SKM-1 treated with dmso at 0.1 percent for 144 hours (cell line): ENCODE results near the gene GALNT18.

Experiments used
- DNase-seq: peaks from one replicate; lab custom pipeline; 2025; ENCODE audit not compliant: unreplicated experiment; lab: John Stamatoyannopoulos, UW

The GALNT18 gene

DNA sequence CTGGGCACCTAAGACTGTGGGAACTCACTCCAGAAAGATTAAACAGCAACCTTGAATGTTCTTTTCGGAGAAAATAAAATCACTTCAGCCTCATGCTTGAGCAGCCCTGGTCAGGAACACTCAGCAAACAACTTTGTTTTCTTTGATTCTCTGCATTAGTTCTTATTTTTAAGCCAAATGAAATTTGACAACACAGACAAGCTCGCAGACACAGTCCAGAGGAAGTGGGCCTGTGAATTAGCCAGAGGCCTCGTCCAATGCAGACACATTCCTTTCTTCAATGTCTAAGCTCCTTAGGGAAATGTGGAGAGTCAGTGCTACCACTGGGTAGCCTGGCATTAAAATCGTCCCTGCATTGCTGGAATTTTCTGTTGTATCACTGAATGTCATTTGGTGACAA, 205.9 kb downstream of the GALNT18 start:
- DNase-seq = no peak

DNA sequence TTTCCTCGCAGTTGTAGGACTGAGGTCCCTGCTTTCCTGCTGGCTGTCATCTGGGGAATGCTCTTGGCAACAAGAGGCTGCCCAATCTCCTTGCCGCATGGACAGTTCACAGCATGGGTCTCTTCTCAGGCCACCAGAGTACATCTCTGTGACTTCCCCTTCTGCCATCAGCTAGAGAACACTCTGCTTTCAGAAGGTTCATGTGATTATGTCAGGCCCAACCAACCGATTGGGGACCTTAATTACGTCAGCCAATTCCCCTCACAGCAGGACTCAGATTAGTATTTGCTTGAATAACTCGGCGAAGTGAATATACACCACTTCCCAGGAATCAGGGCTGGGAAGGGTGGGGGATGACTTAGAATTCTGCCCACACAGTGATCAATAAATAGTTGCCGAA, 206.8 kb downstream of the GALNT18 start:
- no peak for DNase-seq

DNA sequence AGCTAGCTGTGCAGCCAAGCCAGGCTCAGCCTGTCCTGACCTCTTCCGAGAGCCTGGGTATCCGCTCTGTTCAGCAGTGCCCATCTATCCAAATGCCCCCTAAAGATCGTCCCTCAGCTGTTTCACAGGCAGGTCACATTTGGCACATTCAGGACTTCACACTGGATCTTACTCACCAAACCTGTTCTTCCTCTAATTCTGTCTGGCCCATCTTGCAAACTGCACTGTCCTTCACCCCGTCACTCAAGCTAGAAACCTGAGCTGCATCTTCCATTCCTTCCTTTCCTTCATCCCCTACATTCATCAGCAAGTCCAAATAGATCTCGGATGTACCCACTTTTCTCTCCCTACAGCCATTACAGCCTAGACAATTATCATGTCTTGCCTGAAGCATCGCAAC, 208.0 kb downstream of the GALNT18 start:
- DNase-seq = no peak

DNA sequence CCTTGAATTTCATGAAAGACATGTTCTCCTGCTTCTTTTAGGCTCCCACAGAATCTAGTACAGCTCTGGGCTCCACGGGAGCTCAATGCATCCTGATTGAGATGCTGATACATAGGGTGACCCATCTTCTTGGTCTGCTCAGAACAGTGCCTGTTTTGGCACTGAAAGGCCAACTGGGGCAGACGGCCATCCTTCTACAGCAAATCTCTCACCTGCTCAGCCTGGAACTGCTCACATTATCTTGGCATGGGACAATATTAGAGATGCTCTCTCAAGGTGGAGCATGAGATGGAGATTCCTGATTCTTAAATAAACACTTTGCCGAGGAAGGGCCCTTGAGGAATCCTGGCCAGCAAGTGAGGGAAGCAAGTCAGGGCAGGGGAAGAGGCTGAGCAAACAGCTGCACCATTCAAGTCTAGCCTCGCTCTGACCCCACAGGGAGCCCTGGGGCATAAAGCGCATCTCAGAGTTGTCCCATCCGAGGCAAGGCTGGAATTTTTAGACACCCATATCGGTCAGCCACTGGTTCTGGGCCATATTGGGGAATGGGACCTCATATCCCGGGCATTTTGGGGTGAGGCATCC, 210.3 kb downstream of the GALNT18 start:
- DNase-seq = no peak

DNA sequence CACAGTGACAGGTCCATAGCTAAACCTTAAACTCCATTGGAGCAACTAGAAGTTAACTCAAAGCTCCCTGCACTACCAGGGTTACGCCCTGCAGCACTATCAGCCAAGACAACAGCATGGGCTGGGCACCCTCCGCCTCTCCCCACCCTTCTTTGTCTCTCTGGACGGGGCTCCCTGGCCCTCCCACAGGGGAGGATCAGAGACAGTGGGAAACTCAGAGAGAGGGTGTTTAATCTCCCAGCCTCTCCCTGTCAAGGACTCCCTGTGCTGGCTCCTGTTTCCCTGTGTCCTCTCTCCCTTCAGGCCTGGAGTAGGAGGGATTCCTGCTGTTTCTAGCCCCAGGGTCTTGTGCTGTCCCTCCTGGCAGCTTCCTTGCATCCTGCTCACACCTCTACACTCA, 211.9 kb downstream of the GALNT18 start:
- DNase-seq = no peak

DNA sequence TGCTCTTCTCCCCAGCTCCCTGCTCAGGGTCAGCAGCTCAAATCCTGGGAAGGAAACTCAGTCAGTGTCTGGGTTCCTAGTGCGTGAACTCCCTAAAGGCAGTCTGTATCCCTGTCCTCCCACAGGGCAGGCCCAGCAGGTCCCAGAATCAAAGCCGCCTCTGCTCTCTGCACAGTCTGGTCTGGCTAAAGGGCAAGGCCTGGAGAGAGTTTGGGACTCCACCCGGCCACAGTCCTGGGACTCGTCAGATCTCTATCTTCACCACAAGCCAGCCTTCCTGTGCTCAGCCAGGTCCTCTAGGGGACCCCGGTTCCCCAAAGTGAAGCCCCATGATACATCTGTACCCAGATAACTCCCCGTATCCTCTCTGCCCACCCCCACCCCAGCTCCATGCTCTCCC, 212.6 kb downstream of the GALNT18 start:
- no peak for DNase-seq

DNA sequence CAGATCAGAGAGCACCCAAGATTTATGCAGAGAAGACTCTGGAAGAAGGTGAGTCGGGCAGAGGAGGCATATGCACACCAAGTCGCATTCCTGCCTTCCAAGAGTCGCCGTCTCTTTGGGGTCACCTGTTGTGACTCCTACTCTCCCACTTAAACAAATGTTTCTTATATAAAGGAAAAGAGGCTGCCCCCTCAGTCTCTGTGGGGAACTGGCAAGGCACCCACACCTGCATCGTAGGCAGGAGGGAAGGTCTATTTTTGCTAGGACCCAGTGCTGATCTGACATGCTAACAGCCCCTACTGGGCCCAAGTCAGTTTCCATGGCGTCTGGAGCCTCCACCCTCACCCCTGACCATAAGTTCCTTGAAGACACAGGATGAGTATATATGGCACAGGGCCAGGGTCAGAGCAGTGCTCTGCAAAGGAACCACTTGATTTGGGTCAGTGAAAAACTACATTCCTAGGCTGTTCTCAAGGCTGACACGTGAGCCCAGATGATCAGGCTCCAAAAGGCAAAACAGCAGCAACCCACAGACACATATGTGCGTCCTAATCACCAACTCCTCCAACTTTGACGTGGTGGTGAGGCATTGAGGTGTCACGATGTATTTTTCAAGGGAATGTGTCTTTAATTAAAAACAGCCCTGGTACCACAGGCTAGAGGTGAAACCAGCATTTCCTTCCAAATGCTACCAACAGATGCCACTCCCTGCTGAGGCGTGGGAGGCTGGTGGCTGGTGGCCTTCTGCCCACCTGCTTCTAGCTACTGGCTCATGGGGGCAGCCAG, 213.2 kb downstream of the GALNT18 start:
- no peak for DNase-seq

DNA sequence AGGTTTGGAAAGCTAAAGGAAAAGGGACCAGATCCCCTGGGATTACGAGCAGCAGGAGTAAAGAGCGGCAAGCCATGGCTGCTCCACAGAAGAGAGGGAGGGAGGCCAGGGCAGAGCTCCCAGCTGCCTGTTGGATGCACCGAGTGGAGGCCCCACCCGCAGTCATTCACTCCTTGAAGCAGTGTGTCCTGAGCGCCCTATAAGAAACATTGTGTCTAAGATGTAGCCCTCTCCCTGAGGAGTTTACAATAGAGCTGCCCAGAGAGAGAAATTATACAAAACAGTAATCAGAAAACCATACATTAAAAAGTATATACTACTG, 214.1 kb downstream of the GALNT18 start:
- no peak for DNase-seq

DNA sequence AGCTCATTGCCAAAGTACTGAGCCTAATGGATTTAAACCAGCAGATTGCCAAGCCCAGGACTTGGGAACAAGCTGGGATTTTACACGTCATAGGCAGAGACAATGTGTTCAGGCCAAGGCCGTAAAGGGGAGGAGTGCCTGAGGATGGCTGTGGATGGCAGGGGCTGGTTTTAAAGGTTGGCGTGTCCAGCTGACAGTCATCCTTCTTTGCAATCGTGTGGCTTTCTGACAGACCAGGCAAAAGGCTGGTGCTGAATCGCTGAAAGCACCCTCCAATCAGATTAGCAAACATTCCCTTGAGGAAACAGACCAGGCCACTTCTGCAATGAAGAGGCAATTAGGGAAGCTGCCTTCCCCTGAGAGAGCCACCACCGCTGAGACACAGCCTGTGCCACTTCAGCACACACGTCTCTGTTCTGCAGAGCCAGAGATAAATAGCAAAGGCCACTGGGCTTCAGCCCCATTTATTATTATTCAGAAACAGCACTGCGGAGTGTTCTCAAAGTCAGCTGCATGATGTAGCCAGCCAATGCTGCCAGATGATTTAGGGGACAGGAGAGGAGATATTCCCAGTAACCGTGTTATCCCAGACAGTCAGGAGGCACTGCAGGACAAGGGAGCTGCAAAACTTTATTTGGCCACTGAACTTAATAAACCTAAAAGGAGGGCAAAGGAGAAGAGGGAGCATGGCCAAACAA, 214.6 kb downstream of the GALNT18 start:
- DNase-seq = peak; percentile 85

DNA sequence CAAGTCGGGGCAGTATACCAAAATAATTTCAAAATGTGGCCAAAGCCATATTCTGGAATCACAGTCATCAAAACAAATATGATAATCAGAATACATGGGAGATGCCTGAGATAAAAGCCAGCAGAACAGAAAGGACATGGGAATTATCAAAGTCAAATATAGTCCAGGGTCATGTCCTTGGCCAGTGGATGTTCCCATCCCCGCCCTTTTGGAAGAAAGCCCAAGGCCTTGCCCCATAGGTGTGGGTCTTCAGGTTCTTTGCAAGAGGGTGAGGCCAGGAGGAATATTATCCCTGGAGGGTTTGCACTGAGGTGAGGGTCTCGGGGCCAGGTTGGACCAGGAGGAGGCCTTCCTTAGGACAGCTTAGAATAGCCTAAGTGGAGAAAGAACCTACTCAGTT, 215.2 kb downstream of the GALNT18 start:
- no peak for DNase-seq

DNA sequence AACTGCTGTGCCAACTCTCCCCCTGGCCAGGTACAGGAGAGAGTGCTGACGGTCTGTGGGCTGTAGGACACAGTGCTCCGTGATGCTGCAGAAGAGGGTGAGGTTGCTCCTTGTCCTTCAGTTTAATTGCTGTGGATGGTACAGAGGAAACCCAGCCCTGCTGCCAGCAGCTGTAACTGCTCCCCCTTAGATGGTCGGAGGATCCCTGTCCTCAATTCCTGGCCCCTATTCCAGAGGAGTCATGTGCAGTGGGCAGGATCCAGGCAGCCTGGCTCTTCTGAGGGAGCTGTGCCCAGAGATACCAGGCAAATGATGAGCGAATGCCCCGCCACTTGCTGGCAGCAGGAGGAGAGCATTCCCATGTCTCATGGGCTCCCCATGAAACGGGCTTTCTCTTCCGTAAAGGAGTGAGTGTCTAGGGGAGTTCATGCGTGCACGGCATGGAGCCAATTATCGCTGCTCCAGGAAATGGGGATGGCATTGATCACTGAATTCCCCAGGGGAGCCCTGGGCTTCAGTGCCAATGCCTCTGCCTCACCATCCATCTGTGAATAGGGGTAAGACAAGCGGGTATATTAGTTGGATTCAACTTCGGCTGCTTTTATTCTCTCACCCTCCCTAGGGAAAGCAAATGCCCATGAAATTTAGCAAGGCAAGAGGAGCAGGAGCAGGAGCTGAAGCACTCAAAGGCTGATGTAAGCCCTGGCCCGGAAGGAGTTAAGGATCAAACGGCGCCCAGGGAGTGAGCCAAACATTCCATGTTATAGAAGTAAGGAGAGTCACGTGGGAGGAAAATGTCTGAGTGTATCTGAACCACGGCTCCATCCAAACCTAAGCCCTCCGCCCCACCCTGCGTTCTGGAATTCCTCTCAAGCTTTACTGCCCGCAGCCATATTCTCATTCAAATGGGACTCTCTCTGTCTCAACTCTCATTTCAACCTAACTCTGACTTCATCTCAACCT, 217.8 kb downstream of the GALNT18 start:
- DNase-seq = no peak

DNA sequence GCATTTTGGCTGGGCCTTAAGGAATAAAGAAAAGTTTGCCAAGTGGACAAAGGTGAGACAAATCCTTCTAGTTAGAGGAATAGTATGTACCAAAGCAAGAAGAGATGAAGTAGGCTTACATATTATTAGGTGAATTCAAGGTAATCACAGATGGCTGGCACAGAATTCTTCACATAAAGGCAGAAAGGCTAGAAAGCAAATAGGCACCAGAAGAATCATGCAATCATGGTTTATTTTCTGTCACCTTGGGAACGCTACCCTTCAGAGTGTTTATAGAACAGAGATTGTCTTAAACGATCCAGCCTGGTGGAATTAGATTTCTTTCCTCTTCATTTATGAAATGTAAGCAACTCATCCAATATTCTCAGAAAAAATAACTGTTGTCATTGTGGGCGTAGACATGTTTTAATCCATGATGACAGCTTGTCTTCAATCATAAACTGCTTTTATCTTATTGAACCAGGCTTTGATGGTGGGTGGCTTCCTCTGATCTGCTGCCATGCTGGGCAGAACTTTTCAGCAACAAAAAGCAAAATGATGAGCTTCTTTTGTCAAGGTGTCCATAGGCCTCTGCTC, 219.8 kb downstream of the GALNT18 start:
- no peak for DNase-seq

DNA sequence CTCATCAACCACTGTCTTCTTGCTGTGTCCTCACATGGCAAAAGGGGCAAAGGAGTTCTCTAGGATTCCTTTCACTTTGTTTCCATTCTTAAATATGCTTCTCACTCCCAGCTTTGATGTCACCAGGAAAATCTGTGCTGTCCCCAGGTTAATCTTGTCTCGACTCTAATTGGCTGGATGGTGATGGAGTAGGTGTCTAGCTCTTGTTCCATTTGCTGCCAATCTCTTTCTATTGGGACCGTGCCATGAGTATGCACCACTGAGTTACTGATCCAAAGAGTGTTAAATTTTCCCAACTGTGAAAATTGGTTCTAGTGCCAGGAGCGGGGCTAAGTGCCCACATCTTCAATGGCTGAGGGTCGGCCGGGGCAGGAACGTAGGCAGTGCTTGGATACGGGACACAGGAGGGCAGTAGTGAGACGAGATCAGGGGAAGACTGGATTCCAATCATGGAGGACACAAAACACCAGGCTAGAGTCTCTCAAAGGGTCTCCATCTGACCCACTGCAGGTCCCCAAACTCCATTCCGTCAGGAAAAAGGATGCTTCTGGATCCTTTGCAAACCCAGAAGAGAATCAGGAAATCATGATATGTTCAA, 221.1 kb downstream of the GALNT18 start:
- peak; percentile 10 for DNase-seq

DNA sequence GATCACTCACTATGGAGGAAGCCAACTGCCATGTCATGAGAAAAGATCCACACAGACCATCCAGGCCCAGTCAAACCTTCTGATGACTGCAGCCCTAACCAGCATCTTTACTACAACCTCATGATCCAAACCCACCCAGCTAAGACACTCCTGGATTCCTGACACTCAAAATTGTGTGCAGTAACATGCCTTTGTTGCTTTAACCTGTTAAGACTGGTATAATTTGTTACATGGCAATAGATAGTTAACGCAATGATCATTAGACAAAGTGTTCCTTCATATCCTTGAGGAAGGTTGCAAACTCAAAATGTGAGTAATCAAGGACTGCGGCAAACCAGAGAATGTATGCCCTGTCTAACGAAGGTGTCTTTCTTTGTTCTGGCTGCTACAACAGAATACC, 221.7 kb downstream of the GALNT18 start:
- no peak for DNase-seq

DNA sequence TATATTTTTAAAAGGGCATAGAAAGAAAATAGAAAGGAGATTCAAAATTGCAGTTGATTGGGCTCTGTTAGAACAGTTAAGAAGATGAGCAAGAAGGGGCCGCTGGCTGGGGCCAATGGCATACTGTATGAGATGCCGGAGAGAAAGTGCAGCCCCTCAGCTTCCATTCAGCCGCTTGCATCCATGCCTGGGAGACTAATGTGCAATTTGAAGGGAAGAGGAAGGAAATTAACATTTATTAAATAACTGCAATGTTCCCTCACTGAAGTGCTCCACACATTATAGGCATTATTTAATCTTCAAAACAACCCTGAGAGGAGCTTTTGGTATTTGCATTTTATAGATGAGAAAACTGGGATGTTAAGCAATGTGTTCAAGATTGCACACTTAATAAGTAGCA, 224.0 kb downstream of the GALNT18 start:
- no peak for DNase-seq

DNA sequence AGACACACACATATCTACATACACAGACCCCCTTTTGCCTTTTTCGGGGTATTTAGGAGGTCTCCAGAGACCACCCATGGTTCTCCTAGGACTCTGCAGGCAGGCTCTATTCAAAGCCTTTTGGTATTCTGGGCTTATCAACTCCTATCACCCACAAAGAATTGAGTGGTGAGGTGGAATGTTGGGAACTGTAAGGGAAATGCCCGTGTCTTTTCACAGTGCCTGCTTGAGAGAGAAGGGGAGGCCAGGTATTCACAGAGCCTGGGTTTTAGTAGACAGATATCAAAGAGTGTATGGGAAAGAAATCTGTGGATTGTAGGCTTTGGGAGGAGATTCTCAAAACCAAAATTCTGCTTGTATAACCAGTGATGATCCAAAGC, 224.8 kb downstream of the GALNT18 start:
- no peak for DNase-seq

DNA sequence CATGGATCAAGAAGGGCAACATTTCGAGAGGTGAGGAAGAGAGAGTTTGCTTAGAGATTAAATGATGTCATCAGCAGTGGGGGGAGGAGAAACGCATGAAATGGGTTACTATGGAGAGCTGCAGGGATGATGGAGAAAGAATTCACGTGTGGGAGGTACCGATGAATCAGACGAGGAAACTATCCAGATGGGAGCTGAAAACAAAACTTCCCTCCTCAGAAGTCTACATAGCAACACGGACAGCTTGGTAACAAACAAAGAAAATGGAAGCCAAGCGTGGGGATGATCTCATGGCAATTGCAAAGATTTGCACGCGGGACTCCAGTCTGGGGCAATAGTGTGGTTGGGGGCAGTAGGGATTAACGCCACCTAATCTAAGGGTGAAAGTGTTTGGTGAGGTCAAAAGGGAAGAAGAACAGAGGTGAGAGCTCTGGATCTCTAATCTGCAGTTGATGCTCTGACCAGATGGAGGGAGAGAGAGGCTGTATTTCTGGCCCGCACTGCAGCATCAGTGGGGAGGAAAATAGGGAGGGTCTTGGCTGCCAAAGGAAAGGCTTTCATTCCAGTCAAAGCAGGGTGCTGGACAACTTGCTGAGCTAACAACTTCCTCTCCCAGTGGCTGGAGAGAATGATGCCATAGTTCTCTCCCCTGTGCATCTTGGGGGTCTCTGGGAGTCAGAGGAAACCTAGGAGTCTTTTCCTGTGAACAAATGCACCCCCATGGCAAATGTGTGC, 225.3 kb downstream of the GALNT18 start:
- no peak for DNase-seq

DNA sequence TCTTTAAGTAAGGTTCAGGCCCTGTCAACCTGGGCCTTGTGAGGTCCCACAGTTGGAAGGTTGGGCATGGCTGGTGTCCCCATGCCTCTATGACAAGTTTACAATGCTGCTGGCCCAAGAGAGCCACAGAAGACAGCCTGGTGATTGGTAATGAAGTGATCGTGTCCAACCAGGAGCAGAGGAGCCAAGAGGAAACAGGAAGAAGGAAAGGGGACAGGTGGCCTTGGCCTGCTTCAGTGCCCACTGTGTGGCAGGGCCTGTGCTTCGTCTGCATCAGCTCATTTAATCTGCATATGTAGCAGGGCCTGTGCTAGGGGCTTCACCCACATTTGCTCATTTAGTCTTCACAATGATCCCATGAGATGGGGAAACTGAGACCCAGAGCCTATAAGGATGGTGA, 226.7 kb downstream of the GALNT18 start:
- DNase-seq = no peak

DNA sequence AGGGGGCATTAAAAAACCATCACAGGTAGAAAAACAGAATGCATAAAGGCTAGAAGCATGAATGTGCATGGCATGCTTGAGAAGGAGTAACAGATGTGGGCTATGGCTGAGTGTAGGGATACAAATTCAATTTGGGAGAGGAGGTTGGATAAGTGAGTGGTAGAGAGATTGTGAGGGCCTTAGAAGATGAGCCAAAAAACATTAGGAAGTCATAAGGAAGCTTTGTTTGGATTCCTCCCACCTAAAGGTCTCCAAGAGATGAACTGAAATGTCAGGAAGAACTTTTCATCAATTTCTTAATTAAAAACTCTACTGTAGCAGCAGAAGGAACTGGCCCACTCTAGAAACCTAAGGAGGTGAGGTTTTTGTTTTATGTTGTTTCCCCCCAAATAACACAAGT, 227.6 kb downstream of the GALNT18 start:
- DNase-seq = no peak
